ENCODE data around the gene TUBG2. TPM values are rescaled to one million over a fixed set of nuclear protein-coding genes. Genes with fewer than 3 reads are reported as not detected.
A peak's percentile ranks its signal among the peaks of the same experiment; 100 is the strongest.
"Not testable (repeated sequence)": the region's sequence is repeated elsewhere in the genome, so short reads cannot be mapped to it uniquely, and the experiment has no call there.

TUBG2 gene
- total RNA-seq, 2 experiments from 2014 or later, result 10.4 to 23.4 TPM

GRCh38 chr17:42657824-42658588 lies 1.1 kb upstream of the TUBG2 start:
- peak overlapping the region; percentile 92; the same call in 1 of the 2 replicates for H2AFZ ChIP-seq (ENCODE audit: low read length)
- ChIA-PET CTCF (ENCODE audit: unreplicated experiment) (interaction anchor here (1.1 kb wide), 1 partner anchor 19 kb away, joined by 3 read pairs; no protein-coding TSS in a partner anchor), POLR2A (interaction anchor here (1.0 to 1.4 kb wide), 3 partner anchors 13 to 40 kb away, joined by 3 to 4 read pairs (median 4); no protein-coding TSS in a partner anchor)
- intact Hi-C loops (cut with micrococcal nuclease; ENCODE audit: unreplicated experiment), result loop anchor here (2.0 to 5.0 kb wide), 2 partner anchors 17 to 41 kb away; no protein-coding TSS in a partner anchor
- no peak for DNase-seq (ENCODE audit: low spot score)
- no peaks in the 10 kb centered on the region for H4K20me1 ChIP-seq (ENCODE audit: insufficient read depth, low read length)
- peaks cover 5% of the 10 kb centered on the region; the same call in 1 of the 2 replicates for H3K9me3 ChIP-seq (ENCODE audit: low read length)
- peak overlapping the region; percentile 96 for H3K4me2 ChIP-seq (ENCODE audit: low read length)
- H3K4me1 ChIP-seq (ENCODE audit: insufficient read depth, low read length, poor library complexity, severe bottlenecking), result peaks cover 17% of the 10 kb centered on the region
- no peak overlapping the region for H3K4me3 ChIP-seq (ENCODE audit: low read depth, low read length, poor library complexity, severe bottlenecking)
- H3K79me2 ChIP-seq (ENCODE audit: insufficient read depth, low read depth, low read length), result no peaks in the 10 kb centered on the region
- BruUV-seq (replicated peaks), result no TSS peak
- TF ChIP-seq EZH2phosphoT487 (IDR thresholded peaks at IDR 0.05; ENCODE audit: borderline replicate concordance, low read depth, low read length) (no peak), CTCF (conservative IDR thresholded peaks at IDR 0.05; ENCODE audit: low read length) (no peak)
- no peaks in the 10 kb centered on the region for H3K9me2 ChIP-seq (ENCODE audit: insufficient read depth, low read length)
- H3K27ac ChIP-seq (ENCODE audit: low read depth, low read length, poor library complexity, severe bottlenecking), result no peak overlapping the region
- no peaks in the 10 kb centered on the region for H3K36me3 ChIP-seq (ENCODE audit: insufficient read depth, low read length)

- BruUV-seq (replicated peaks); H3K9me3 ChIP-seq (ENCODE audit: low read length); H3K36me3 ChIP-seq (ENCODE audit: insufficient read depth, low read length); H2AFZ ChIP-seq (ENCODE audit: low read length); CTCF ChIA-PET (ENCODE audit: unreplicated experiment); DNase-seq (ENCODE audit: low spot score); H3K27ac ChIP-seq (ENCODE audit: low read depth, low read length, poor library complexity, severe bottlenecking); H3K9me2 ChIP-seq (ENCODE audit: insufficient read depth, low read length); H3K79me2 ChIP-seq (ENCODE audit: insufficient read depth, low read depth, low read length); H4K20me1 ChIP-seq (ENCODE audit: insufficient read depth, low read length): not testable (repeated sequence)
- intact Hi-C loops (cut with micrococcal nuclease; ENCODE audit: unreplicated experiment), result loop anchor here (2.0 to 5.0 kb wide), 2 partner anchors 15 to 43 kb away; no protein-coding TSS in a partner anchor
- H3K4me1 ChIP-seq (ENCODE audit: insufficient read depth, low read length, poor library complexity, severe bottlenecking), result peaks cover 17% of the 10 kb centered on the region
- peak overlapping the region; percentile 96 for H3K4me2 ChIP-seq (ENCODE audit: low read length)
- POLR2A ChIA-PET, result interaction anchor here (1.4 kb wide), 1 partner anchor 17 kb away, joined by 7 read pairs; the partner anchor contains the start of gene PLEKHH3
- H3K4me3 ChIP-seq (ENCODE audit: low read depth, low read length, poor library complexity, severe bottlenecking), result peak overlapping the region; percentile 70
Measured at GRCh38 chr17:42659932-42660274, 819 bp downstream of the TUBG2 start.

- no peak overlapping the region for H2AFZ ChIP-seq (ENCODE audit: low read length)
- H3K4me1 ChIP-seq (ENCODE audit: insufficient read depth, low read length, poor library complexity, severe bottlenecking), result peaks cover 17% of the 10 kb centered on the region
- peak overlapping the region; percentile 35 for H3K4me2 ChIP-seq (ENCODE audit: low read length)
- TSS peak; percentile 70 for BruUV-seq (replicated peaks)
- peaks cover 5% of the 10 kb centered on the region; the same call in 1 of the 2 replicates for H3K9me3 ChIP-seq (ENCODE audit: low read length)
- no peak overlapping the region for H3K4me3 ChIP-seq (ENCODE audit: low read depth, low read length, poor library complexity, severe bottlenecking)
- intact Hi-C loops (cut with micrococcal nuclease; ENCODE audit: unreplicated experiment), result no loop called here
- no peaks in the 10 kb centered on the region for H3K9me2 ChIP-seq (ENCODE audit: insufficient read depth, low read length)
- no peak overlapping the region for H3K27ac ChIP-seq (ENCODE audit: low read depth, low read length, poor library complexity, severe bottlenecking)
- H4K20me1 ChIP-seq (ENCODE audit: insufficient read depth, low read length), result no peaks in the 10 kb centered on the region
- H3K36me3 ChIP-seq (ENCODE audit: insufficient read depth, low read length), result no peaks in the 10 kb centered on the region
- no peaks in the 10 kb centered on the region for H3K79me2 ChIP-seq (ENCODE audit: insufficient read depth, low read depth, low read length)
- TF ChIP-seq EZH2phosphoT487 (IDR thresholded peaks at IDR 0.05; ENCODE audit: borderline replicate concordance, low read depth, low read length) (no peak), CTCF (conservative IDR thresholded peaks at IDR 0.05; ENCODE audit: low read length) (no peak)
- no peak for DNase-seq (ENCODE audit: low spot score)
- CTCF ChIA-PET (ENCODE audit: unreplicated experiment), result interaction anchor here (0.5 kb wide), 1 partner anchor 323 kb away, joined by 3 read pairs; no protein-coding TSS in a partner anchor
- POLR2A ChIA-PET, result interaction anchor here (0.6 to 1.5 kb wide), 3 partner anchors 14 to 62 kb away, joined by 3 to 4 read pairs (median 3); no protein-coding TSS in a partner anchor
Measured at GRCh38 chr17:42660692-42661345, 1.7 kb downstream of the TUBG2 start.

Data from OCI-LY7 (cell line).